ENCODE data around the gene MAN1C1.
A peak's percentile ranks its signal among the peaks of the same experiment; 100 is the strongest.

MAN1C1 gene

GRCh38 chr1:25785333-25786067 lies 168.9 kb downstream of the MAN1C1 start:
- DNase-seq, result no peak

GRCh38 chr1:25786887-25787759 lies 170.5 kb downstream of the MAN1C1 start:
- no peak for DNase-seq

GRCh38 chr1:25787760-25788166 lies 171.2 kb downstream of the MAN1C1 start:
- no peak for DNase-seq

GRCh38 chr1:25790472-25790871 lies 173.9 kb downstream of the MAN1C1 start:
- DNase-seq, result no peak

- DNase-seq, result no peak
Observed at GRCh38 chr1:25792115-25792514, 175.5 kb downstream of the MAN1C1 start.

- DNase-seq, result no peak
Observed at GRCh38 chr1:25793585-25794170, 177.1 kb downstream of the MAN1C1 start.

GRCh38 chr1:25794325-25794724 lies 177.7 kb downstream of the MAN1C1 start:
- DNase-seq, result no peak

- no peak for DNase-seq
Observed at GRCh38 chr1:25795211-25795610, 178.6 kb downstream of the MAN1C1 start.

GRCh38 chr1:25795946-25796810 lies 179.6 kb downstream of the MAN1C1 start:
- no peak for DNase-seq

GRCh38 chr1:25796811-25797458 lies 180.3 kb downstream of the MAN1C1 start:
- peak; percentile 72 for DNase-seq

- DNase-seq, result no peak
Observed at GRCh38 chr1:25797939-25798338, 181.3 kb downstream of the MAN1C1 start.

- DNase-seq, result no peak
Observed at GRCh38 chr1:25798666-25799351, 182.2 kb downstream of the MAN1C1 start.

GRCh38 chr1:25799352-25799934 lies 182.9 kb downstream of the MAN1C1 start:
- DNase-seq, result no peak

GRCh38 chr1:25799935-25800702 lies 183.5 kb downstream of the MAN1C1 start, which contains the start of gene SELENON:
TSS of gene SELENON (plus strand) at chr1:25800193. CDS start at chr1:25800231, 38 bp downstream.
- no peak for DNase-seq

- no peak for DNase-seq
Observed at GRCh38 chr1:25800703-25801377, 184.2 kb downstream of the MAN1C1 start.

- no peak for DNase-seq
Observed at GRCh38 chr1:25802915-25803314, 186.3 kb downstream of the MAN1C1 start.

- DNase-seq, result no peak
Observed at GRCh38 chr1:25803368-25803767, 186.8 kb downstream of the MAN1C1 start.

GRCh38 chr1:25804244-25804963 lies 187.8 kb downstream of the MAN1C1 start:
- DNase-seq, result no peak

All from NCI-H446 treated with DMSO at 0.1 percent for 48 hours (cell line).